Activated CD4-positive, alpha-beta memory T cell treated with anti-CD3 and anti-CD28 coated beads, Interleukin-2, amount 10 ng/mL, durations not matched to agents 7 days and 5 days (primary cell): ENCODE results near the gene GSDME. TPM values are rescaled to one million over a fixed set of nuclear protein-coding genes. Genes with fewer than 3 reads are reported as not detected.

Experiments used
- CTCF ChIA-PET: fragments of 350-600 bp; sonication (Branson Sonifier 250); formaldehyde crosslinking; loops from one replicate; lab custom pipeline; 2021; ENCODE audit warnings: antibody characterized with exemption, inconsistent platforms; lab: Charles Lee
- POLR2A ChIA-PET: fragments of 350-600 bp; sonication (Branson Sonifier 250); formaldehyde crosslinking; loops from one replicate; lab custom pipeline; 2021; ENCODE audit warnings: antibody characterized with exemption; lab: Charles Lee
- DNase-seq: peaks from one replicate; pipeline ENCODE4 v3.0.0-alpha.2; 2020
- H3K27ac Mint-ChIP-seq: one replicate; pipeline ENCODE4 v1.8.0; 2021; ENCODE audit warnings: mild to moderate bottlenecking, mixed read lengths
- H3K27me3 Mint-ChIP-seq: one replicate; pipeline ENCODE4 v1.8.0; 2021; ENCODE audit warnings: mixed read lengths
- H3K36me3 Mint-ChIP-seq: one replicate; pipeline ENCODE4 v1.8.0; 2021; ENCODE audit warnings: low read depth, mixed read lengths
- H3K4me1 Mint-ChIP-seq: one replicate; pipeline ENCODE4 v1.8.0; 2021; ENCODE audit warnings: mixed read lengths
- H3K4me3 Mint-ChIP-seq: one replicate; pipeline ENCODE4 v1.8.0; 2021; ENCODE audit warnings: mild to moderate bottlenecking, mixed read lengths
- H3K9me3 Mint-ChIP-seq: one replicate; pipeline ENCODE4 v1.8.0; 2021; ENCODE audit warnings: mixed read lengths
- total RNA-seq, 2 experiments: library from RNA; stranded (reverse); gene quantifications; one replicate each; pipeline ENCODE4 v1.2.3, GENCODE V29; 2021

GSDME gene
- total RNA-seq, 2 experiments from 2014 or later, result 1.7 to 1.8 TPM

DNA sequence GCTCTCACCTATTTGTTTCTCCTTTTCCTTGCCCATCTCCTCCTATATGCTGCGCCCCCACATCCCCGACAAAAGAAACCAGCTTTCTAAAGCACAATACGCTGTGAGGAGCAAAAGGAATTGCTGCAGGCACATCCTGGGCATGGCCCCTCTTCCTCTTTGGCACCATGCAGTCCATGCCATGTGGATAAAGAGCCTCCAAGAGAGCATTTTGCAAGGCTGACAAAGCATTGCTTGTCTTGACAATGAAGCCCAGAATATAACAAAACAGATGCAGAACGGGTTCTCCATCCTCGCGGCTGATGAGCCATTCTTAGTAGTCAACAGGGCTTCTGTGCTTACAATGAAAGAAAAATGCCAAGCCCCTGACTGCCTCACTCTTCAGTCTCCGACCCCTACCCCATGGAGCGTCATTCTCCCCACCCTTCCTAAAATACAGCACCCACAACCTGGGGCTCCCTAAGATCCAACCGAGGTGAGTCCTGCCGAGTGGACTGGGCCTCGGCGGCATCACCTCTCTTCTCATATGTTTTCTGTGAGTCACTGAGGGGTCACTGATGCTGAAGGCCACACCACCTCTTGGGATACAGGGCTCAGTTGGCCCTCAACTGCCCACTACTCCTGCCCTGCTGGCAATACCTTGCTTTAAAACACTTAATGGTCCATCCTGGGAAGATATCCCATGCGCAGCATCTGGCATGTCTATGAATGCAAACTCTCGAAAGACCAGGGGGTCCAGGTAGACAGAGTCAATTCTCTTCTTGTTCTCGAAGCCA is 47.5 kb downstream of the GSDME start:
- Mint-ChIP-seq H3K9me3 (no peaks in the 10 kb centered on the region), H3K27me3 (peaks cover 11% of the 10 kb centered on the region), H3K4me1 (peaks cover 7% of the 10 kb centered on the region), H3K36me3 (no peaks in the 10 kb centered on the region), H3K4me3 (no peak overlapping the region), H3K27ac (no peak overlapping the region)
- DNase-seq, result peak; percentile 8
- CTCF ChIA-PET, result no interaction called here
- POLR2A ChIA-PET, result no interaction called here

DNA sequence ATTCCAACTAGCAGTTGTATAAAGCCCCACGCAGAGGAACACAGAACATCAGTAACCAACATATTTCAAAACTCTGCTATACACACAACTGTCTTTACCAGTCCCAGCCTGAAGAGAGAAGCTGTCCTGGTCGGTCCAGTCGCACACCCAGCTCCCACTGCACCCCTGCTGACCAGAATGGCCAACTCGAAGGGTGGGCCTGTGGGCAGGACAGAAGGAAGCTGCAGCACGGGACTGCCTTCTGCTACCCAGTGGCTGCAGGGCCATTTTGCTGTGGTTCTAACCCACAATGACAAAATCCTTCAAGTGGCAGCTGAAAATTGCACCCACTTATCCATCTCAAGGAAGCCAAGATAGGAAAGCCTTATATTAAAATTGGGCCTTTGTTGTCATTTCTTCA is 48.2 kb downstream of the GSDME start:
- CTCF ChIA-PET, result no interaction called here

DNA sequence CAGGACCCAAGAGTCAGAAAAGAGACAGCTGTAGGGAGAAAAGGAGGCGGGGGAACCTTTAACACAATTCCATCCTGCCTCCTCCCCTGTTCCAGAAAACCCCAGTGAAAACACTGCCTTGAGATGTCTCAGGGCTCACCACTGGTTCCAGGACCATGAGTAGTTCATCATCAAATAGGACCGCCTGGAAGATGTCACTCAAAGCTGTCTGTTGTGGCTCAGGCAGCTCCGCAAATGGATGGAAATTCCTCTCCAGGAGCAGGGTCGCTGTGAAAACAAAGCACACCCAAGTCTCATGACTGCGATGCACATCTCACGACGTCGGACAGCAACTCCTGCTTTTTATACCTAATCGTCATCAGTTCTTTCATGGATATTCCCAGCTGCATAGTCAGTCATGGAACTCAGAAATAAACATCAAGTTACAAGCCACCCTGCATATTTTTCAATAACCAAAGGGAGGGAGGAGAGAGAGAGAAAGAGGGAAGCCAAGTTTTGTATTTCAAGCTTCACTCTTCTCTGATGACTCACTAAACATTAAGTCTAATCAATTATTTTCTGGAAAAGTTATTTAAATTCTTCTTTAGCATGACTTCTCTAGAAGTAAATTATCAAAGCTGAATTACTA is 49.2 kb downstream of the GSDME start:
- no peak for DNase-seq
- Mint-ChIP-seq H3K27ac (no peak overlapping the region), H3K4me1 (peaks cover 7% of the 10 kb centered on the region), H3K9me3 (no peaks in the 10 kb centered on the region), H3K4me3 (no peak overlapping the region), H3K27me3 (peaks cover 5% of the 10 kb centered on the region), H3K36me3 (no peaks in the 10 kb centered on the region)
- CTCF ChIA-PET, result no interaction called here
- POLR2A ChIA-PET, result no interaction called here

More for the DNA sequence above, 48.2 kb downstream of the GSDME start:
- Mint-ChIP-seq H3K27ac (no peak overlapping the region), H3K36me3 (no peaks in the 10 kb centered on the region), H3K4me3 (no peak overlapping the region), H3K9me3 (no peaks in the 10 kb centered on the region), H3K4me1 (peaks cover 7% of the 10 kb centered on the region), H3K27me3 (peaks cover 11% of the 10 kb centered on the region)
- DNase-seq, result no peak
- POLR2A ChIA-PET, result no interaction called here

DNA sequence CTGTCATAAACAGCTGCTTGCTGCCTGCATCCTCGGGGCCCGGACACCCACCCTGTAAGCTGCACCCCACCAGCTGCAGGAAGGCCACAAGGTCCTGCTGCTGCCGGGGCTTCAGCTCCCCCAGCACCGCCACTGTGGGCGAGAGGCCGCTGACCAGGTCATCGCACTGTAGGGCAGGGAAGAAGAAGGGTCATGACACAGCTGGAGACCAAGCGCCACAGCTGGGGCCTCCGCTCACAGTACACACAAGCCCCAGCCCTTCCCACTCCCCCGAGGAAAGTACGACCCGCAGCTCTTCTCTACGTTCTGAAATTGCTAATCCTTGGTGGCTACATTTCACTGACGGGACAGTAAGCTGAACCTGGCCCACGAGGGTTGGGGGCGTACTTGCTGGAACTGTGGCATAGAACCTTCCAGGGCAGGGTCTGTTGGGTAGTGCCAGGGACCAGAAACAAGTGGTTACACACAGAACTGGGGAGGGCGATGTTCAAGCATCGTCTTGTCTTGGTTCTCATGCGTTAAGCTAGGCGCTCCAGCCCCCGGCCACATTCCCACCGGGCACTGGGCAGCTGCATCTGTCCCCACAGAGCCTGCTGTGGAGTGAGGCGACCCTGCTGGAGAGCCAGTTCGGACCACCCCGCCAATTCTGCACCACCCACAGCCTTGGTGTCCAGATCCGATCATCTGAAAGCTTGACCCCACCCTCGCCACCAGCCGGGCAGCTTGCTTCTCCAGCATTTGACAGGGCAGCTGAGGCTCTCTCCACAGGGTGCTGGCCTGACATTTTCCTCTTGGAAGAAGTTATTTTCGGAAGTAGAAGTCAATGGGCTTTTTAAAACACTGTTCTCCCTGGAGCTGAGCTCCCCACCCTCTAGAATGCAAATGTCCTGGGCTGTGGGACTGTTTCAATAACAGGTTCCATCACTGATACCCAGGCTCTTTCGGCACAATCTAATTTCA is 50.8 kb downstream of the GSDME start:
- H3K36me3 Mint-ChIP-seq, result no peaks in the 10 kb centered on the region
- H3K4me3 Mint-ChIP-seq, result no peak overlapping the region
- POLR2A ChIA-PET, result no interaction called here
- H3K27me3 Mint-ChIP-seq, result no peaks in the 10 kb centered on the region
- DNase-seq, result no peak
- H3K9me3 Mint-ChIP-seq, result no peaks in the 10 kb centered on the region
- no peak overlapping the region for H3K27ac Mint-ChIP-seq
- H3K4me1 Mint-ChIP-seq, result peaks cover 7% of the 10 kb centered on the region
- CTCF ChIA-PET, result no interaction called here

GRCh38 chr7:24705461-24705954 is 51.8 kb downstream of the GSDME start:
- no peaks in the 10 kb centered on the region for H3K9me3 Mint-ChIP-seq
- DNase-seq, result no peak
- H3K4me3 Mint-ChIP-seq, result no peak overlapping the region
- CTCF ChIA-PET, result no interaction called here
- peaks cover 7% of the 10 kb centered on the region for H3K4me1 Mint-ChIP-seq
- H3K36me3 Mint-ChIP-seq, result no peaks in the 10 kb centered on the region
- POLR2A ChIA-PET, result no interaction called here
- no peak overlapping the region for H3K27ac Mint-ChIP-seq
- H3K27me3 Mint-ChIP-seq, result no peaks in the 10 kb centered on the region

DNA sequence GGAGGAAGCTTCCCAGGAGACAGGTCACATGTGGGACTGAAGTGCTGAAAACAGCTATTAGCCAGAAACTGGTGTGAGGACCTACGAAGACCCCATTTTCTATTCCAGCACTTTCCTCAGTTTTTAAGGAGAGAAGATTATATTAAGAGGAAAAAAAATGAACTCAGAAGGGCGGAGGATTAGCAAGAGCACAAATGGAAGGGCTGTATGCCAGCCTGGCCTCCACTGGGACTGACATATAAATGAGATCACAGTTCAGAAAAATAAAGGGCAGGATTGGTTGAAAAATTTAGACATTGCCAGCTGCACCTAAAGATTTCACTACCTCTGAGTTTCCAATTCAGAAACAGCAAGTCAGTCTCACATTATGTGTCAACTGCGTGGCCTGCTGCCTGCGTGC is 53.0 kb downstream of the GSDME start:
- peaks cover 7% of the 10 kb centered on the region for H3K4me1 Mint-ChIP-seq
- POLR2A ChIA-PET, result no interaction called here
- H3K9me3 Mint-ChIP-seq, result no peaks in the 10 kb centered on the region
- DNase-seq, result no peak
- no peak overlapping the region for H3K4me3 Mint-ChIP-seq
- CTCF ChIA-PET, result interaction anchor here (1.6 kb wide), 1 partner anchor 395 kb away, joined by 3 read pairs; no protein-coding TSS in a partner anchor
- no peaks in the 10 kb centered on the region for H3K36me3 Mint-ChIP-seq
- H3K27me3 Mint-ChIP-seq, result no peaks in the 10 kb centered on the region
- no peak overlapping the region for H3K27ac Mint-ChIP-seq

- Mint-ChIP-seq H3K27me3 (no peaks in the 10 kb centered on the region), H3K36me3 (no peaks in the 10 kb centered on the region), H3K4me3 (no peak overlapping the region), H3K27ac (no peak overlapping the region), H3K4me1 (peaks cover 7% of the 10 kb centered on the region), H3K9me3 (no peaks in the 10 kb centered on the region)
- POLR2A ChIA-PET, result no interaction called here
- CTCF ChIA-PET, result interaction anchor here (0.6 to 1.6 kb wide), 2 partner anchors 59 to 396 kb away, joined by 3 read pairs; no protein-coding TSS in a partner anchor
- DNase-seq, result no peak
These were observed 54.0 kb downstream of the GSDME start for GRCh38 chr7:24703296-24703695.

GRCh38 chr7:24702755-24703154 is 54.5 kb downstream of the GSDME start:
- CTCF ChIA-PET, result interaction anchor here (1.4 to 1.6 kb wide), 2 partner anchors 9 to 396 kb away, joined by 3 read pairs; no protein-coding TSS in a partner anchor
- DNase-seq, result no peak

GRCh38 chr7:24701261-24702235 is 55.7 kb downstream of the GSDME start:
- Mint-ChIP-seq H3K27me3 (no peaks in the 10 kb centered on the region), H3K27ac (no peak overlapping the region), H3K36me3 (no peaks in the 10 kb centered on the region), H3K4me3 (no peak overlapping the region), H3K9me3 (no peaks in the 10 kb centered on the region), H3K4me1 (peaks cover 7% of the 10 kb centered on the region)
- CTCF ChIA-PET, result interaction anchor here (0.8 to 1.4 kb wide), 3 partner anchors 8 to 370 kb away, joined by 3 to 7 read pairs (median 4); no protein-coding TSS in a partner anchor
- POLR2A ChIA-PET, result no interaction called here
- DNase-seq, result no peak

More at GRCh38 chr7:24702755-24703154, 54.5 kb downstream of the GSDME start:
- POLR2A ChIA-PET, result no interaction called here
- Mint-ChIP-seq H3K27me3 (no peaks in the 10 kb centered on the region), H3K36me3 (no peaks in the 10 kb centered on the region), H3K4me3 (no peak overlapping the region), H3K27ac (no peak overlapping the region), H3K9me3 (no peaks in the 10 kb centered on the region), H3K4me1 (peaks cover 7% of the 10 kb centered on the region)

DNA sequence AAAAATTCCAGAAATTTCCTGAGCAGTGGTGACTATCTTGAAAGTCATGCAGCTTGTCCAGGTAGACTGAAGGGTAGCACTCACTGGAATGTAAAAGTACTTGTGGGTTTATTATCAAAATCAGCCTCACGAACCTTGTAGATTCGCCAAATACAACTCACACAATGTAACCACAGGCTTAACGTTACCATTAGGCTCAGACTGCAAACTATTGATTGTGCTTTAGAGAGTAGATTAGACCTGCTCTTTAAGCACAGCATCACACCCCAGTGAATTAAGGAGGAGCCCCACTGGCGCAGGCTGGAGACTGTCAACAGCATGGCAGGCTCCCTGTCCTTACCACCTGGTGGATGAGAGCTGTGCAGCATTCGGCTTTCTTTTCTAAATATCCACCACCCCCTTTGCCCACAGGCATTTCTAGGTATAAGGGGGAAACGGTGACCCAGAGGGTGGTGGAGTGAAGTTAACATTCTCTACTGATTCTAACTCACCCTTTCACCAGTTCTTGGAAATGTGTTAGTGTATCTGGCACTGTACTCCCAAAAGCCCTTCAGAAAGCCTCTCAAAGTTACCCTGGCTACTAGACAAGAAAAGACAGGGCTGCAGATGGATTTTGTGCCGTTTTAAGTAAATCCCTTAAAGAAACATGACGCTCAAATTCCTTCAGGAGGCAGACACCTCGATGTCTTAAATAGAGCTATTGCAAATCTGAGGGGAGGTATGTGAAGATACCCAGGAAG is 56.6 kb downstream of the GSDME start:
- no peaks in the 10 kb centered on the region for H3K9me3 Mint-ChIP-seq
- no peak overlapping the region for H3K27ac Mint-ChIP-seq

GRCh38 chr7:24698531-24699266 is 58.6 kb downstream of the GSDME start:
- H3K27ac Mint-ChIP-seq, result no peak overlapping the region
- ChIA-PET CTCF (no interaction called here), POLR2A (no interaction called here)
- H3K4me1 Mint-ChIP-seq, result no peaks in the 10 kb centered on the region
- H3K4me3 Mint-ChIP-seq, result no peak overlapping the region
- no peaks in the 10 kb centered on the region for H3K27me3 Mint-ChIP-seq
- H3K9me3 Mint-ChIP-seq, result no peaks in the 10 kb centered on the region
- H3K36me3 Mint-ChIP-seq, result no peaks in the 10 kb centered on the region
- DNase-seq, result no peak

More for the DNA sequence above, 56.6 kb downstream of the GSDME start:
- Mint-ChIP-seq H3K4me1 (peaks cover 7% of the 10 kb centered on the region), H3K27me3 (no peaks in the 10 kb centered on the region), H3K4me3 (no peak overlapping the region), H3K36me3 (no peaks in the 10 kb centered on the region)
- CTCF ChIA-PET, result interaction anchor here (1.4 kb wide), 1 partner anchor 15 kb away, joined by 7 read pairs; no protein-coding TSS in a partner anchor
- POLR2A ChIA-PET, result no interaction called here
- no peak for DNase-seq
